Vagina (tissue), 2 donors: ENCODE results near the gene FZD10.

Experiments
- POLR2A ChIP-seq, 2 donors: fragments of 450-650 bp; IDR thresholded peaks; one replicate each; pipeline ENCODE4 v1.6.1; 2017; ENCODE audit warnings: antibody characterized with exemption in 2 of 2, mild to moderate bottlenecking in 2 of 2, moderate library complexity in 2 of 2
- POLR2AphosphoS5 ChIP-seq, 2 donors: sonication (generic); formaldehyde crosslinking; IDR thresholded peaks; one replicate each; pipeline ENCODE4 v1.9.0; 2017; ENCODE audit warnings: antibody characterized with exemption in 2 of 2, mild to moderate bottlenecking in 2 of 2, low read depth in 1 of 2; ENCODE audit not compliant: insufficient read depth in 1 of 2
- TF ChIP-seq, protein P1 (sequence below), 3 experiments: fragments of 450-650 bp in 2 of 3; fragments of 200-600 bp in 1 of 3; sonication (generic) in 1 of 3; IDR thresholded peaks; one replicate each; pipeline ENCODE4 v1.5.1; 2017 to 2019; ENCODE audit warnings: antibody characterized with exemption in 3 of 3, mild to moderate bottlenecking in 2 of 3, moderate library complexity in 2 of 3

- TF ChIP-seq POLR2AphosphoS5 (IDR thresholded peaks at IDR 0.05; ENCODE audit: insufficient read depth in 1 of 2, low read depth in 1 of 2) (no peak), POLR2A (IDR thresholded peaks at IDR 0.05) (no peak)
- TF ChIP-seq, protein P1, sequence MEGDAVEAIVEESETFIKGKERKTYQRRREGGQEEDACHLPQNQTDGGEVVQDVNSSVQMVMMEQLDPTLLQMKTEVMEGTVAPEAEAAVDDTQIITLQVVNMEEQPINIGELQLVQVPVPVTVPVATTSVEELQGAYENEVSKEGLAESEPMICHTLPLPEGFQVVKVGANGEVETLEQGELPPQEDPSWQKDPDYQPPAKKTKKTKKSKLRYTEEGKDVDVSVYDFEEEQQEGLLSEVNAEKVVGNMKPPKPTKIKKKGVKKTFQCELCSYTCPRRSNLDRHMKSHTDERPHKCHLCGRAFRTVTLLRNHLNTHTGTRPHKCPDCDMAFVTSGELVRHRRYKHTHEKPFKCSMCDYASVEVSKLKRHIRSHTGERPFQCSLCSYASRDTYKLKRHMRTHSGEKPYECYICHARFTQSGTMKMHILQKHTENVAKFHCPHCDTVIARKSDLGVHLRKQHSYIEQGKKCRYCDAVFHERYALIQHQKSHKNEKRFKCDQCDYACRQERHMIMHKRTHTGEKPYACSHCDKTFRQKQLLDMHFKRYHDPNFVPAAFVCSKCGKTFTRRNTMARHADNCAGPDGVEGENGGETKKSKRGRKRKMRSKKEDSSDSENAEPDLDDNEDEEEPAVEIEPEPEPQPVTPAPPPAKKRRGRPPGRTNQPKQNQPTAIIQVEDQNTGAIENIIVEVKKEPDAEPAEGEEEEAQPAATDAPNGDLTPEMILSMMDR (IDR thresholded peaks at IDR 0.05): no peak
Observed at GRCh38 chr12:130121226-130122000, 40.9 kb upstream of the FZD10 start.
